Measurements from ENCODE around the gene RAP1B. TPM values are rescaled to one million over a fixed set of nuclear protein-coding genes. Genes with fewer than 3 reads are reported as not detected.

RAP1B gene
- total and polyA plus RNA-seq, 2 of the 13 experiments (the other 11 are each of a cell fraction or from before 2014, with no cell fraction given): 71.1 to 92.7 TPM

- TF ChIP-seq, protein P1, sequence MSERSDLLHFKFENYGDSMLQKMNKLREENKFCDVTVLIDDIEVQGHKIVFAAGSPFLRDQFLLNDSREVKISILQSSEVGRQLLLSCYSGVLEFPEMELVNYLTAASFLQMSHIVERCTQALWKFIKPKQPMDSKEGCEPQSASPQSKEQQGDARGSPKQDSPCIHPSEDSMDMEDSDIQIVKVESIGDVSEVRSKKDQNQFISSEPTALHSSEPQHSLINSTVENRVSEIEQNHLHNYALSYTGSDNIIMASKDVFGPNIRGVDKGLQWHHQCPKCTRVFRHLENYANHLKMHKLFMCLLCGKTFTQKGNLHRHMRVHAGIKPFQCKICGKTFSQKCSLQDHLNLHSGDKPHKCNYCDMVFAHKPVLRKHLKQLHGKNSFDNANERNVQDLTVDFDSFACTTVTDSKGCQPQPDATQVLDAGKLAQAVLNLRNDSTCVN (CRISPR knock-in tag; IDR thresholded peaks at IDR 0.05; ENCODE audit: borderline replicate concordance): peak; percentile 29; the same call in 1 of the 2 replicates
- no peak for TF ChIP-seq TAF15 (IDR thresholded peaks at IDR 0.05; ENCODE audit: low read depth, low read length, poor library complexity, severe bottlenecking)
- TF ChIP-seq, protein P2, sequence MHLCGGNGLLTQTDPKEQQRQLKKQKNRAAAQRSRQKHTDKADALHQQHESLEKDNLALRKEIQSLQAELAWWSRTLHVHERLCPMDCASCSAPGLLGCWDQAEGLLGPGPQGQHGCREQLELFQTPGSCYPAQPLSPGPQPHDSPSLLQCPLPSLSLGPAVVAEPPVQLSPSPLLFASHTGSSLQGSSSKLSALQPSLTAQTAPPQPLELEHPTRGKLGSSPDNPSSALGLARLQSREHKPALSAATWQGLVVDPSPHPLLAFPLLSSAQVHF (CRISPR knock-in tag; IDR thresholded peaks at IDR 0.05): no peak
- no peak for TF ChIP-seq NR2F6 (IDR thresholded peaks at IDR 0.05)
- TF ChIP-seq NR2F6 (CRISPR knock-in tag; IDR thresholded peaks at IDR 0.05): peak; percentile 53; the same call in 1 of the 2 replicates
- 0 out of 2 replicates have a peak, but pooled peaks have one; percentile 18 for TF ChIP-seq ZSCAN29 (CRISPR knock-in tag; conservative IDR thresholded peaks at IDR 0.05)
- TF ChIP-seq MLLT10 (CRISPR knock-in tag; IDR thresholded peaks at IDR 0.05): no peak
- TF ChIP-seq, protein P3, sequence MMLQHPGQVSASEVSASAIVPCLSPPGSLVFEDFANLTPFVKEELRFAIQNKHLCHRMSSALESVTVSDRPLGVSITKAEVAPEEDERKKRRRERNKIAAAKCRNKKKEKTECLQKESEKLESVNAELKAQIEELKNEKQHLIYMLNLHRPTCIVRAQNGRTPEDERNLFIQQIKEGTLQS (CRISPR knock-in tag; IDR thresholded peaks at IDR 0.05): no peak
- TF ChIP-seq PRMT3 (CRISPR knock-in tag; IDR thresholded peaks at IDR 0.05; ENCODE audit: borderline replicate concordance, low read depth): no peak
- TF ChIP-seq, protein P4, sequence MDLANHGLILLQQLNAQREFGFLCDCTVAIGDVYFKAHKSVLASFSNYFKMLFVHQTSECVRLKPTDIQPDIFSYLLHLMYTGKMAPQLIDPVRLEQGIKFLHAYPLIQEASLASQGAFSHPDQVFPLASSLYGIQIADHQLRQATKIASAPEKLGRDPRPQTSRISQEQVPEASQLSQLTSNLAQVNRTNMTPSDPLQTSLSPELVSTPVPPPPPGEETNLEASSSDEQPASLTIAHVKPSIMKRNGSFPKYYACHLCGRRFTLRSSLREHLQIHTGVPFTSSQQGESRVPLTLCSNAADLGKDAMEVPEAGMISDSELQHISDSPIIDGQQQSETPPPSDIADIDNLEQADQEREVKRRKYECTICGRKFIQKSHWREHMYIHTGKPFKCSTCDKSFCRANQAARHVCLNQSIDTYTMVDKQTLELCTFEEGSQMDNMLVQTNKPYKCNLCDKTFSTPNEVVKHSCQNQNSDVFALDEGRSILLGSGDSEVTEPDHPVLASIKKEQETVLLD (CRISPR knock-in tag; IDR thresholded peaks at IDR 0.05; ENCODE audit: low read depth): no peak
- TF ChIP-seq ZBTB7A (CRISPR knock-in tag; IDR thresholded peaks at IDR 0.05): no peak
- peak; percentile 56; the same call in 1 of the 2 replicates for TF ChIP-seq TBX2 (CRISPR knock-in tag; IDR thresholded peaks at IDR 0.05; ENCODE audit: borderline replicate concordance)
- TF ChIP-seq ZNF629 (CRISPR knock-in tag; conservative IDR thresholded peaks at IDR 0.05): peak; percentile 44; the same call in 1 of the 2 replicates
- TF ChIP-seq ZNF335 (CRISPR knock-in tag; IDR thresholded peaks at IDR 0.05): peak; percentile 90
- TF ChIP-seq, protein P5, sequence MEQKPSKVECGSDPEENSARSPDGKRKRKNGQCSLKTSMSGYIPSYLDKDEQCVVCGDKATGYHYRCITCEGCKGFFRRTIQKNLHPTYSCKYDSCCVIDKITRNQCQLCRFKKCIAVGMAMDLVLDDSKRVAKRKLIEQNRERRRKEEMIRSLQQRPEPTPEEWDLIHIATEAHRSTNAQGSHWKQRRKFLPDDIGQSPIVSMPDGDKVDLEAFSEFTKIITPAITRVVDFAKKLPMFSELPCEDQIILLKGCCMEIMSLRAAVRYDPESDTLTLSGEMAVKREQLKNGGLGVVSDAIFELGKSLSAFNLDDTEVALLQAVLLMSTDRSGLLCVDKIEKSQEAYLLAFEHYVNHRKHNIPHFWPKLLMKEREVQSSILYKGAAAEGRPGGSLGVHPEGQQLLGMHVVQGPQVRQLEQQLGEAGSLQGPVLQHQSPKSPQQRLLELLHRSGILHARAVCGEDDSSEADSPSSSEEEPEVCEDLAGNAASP (CRISPR knock-in tag; IDR thresholded peaks at IDR 0.05; ENCODE audit: borderline replicate concordance): peak; percentile 73; the same call in 1 of the 2 replicates
- peak; percentile 93 for TF ChIP-seq TBL1XR1 (IDR thresholded peaks at IDR 0.05; ENCODE audit: borderline replicate concordance, low read length, partially characterized antibody)
- no peak for TF ChIP-seq ZNF17 (CRISPR knock-in tag; IDR thresholded peaks at IDR 0.05)
- TF ChIP-seq KLF9 (CRISPR knock-in tag; IDR thresholded peaks at IDR 0.05; ENCODE audit: low read depth): peak; percentile 90; the same call in 1 of the 2 replicates
- no peak for TF ChIP-seq PRPF4 (IDR thresholded peaks at IDR 0.05; ENCODE audit: low read depth, low read length, poor library complexity, severe bottlenecking)
- no peak; the same call in 1 of the 2 replicates for TF ChIP-seq ZNF724P (CRISPR knock-in tag; IDR thresholded peaks at IDR 0.05; ENCODE audit: borderline replicate concordance)
- TF ChIP-seq NR3C1 (CRISPR knock-in tag; IDR thresholded peaks at IDR 0.05): no peak
- peak; percentile 37; the same call in 1 of the 2 replicates for TF ChIP-seq ZNF652 (CRISPR knock-in tag; IDR thresholded peaks at IDR 0.05; ENCODE audit: borderline replicate concordance, low read depth)
- no peak for TF ChIP-seq PBX2 (CRISPR knock-in tag; IDR thresholded peaks at IDR 0.05)
Measured at GRCh38 chr12:68686595-68687521, 76.2 kb downstream of the RAP1B start, which contains the start of gene NUP107 (continued).

Measured in HepG2 (cell line).